ENCODE measurements around the gene CNTNAP2. TPM values are rescaled to one million over a fixed set of nuclear protein-coding genes. Genes with fewer than 3 reads are reported as not detected.

The CNTNAP2 gene
- total and polyA plus RNA-seq, 9 of the 15 experiments (the other 6 are each of a cell fraction or from before 2014, with no cell fraction given): 0.04 to 0.62 (median 0.09) TPM; not detected in 4

DNA sequence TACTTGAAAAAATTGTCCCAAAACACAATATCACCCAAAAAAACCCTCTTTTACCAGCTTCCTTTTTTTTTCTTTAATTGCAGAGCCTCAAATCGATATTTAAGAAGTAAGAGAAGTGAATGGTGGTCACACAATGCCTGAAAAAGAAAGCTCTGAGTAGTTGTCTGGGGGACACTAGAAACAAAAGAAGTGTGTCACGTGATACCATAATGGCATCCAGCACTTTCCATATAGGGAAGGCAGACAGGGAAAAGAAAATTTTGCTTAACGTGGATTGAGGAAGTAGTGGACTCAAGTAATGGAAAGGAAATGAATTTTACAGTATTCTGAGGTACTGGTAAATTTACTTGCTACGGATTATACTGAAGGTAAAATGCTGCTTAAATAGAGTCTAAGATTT is 1708.1 kb downstream of the CNTNAP2 start:
- CTCF ChIA-PET (ENCODE audit: low intra/inter-chr PET ratio): no interaction called here
- no peak overlapping the region for H3K4me3 ChIP-seq
- H3K27ac ChIP-seq (ENCODE audit: extremely low read depth, low read depth, low read length): no peak overlapping the region
- BruUV-seq (replicated peaks): no TSS peak
- no peaks in the 10 kb centered on the region for H3K27me3 ChIP-seq (ENCODE audit: control insufficient read depth in 2 of 2, insufficient read depth in 2 of 2, low read length in 2 of 2)
- WGBS (ENCODE audit: insufficient coverage, low coverage, missing lambda C conversion rate): 0% methylated on average over 4 of the region's 4 CpGs
- POLR2A ChIA-PET: no interaction called here
- H3K4me2 ChIP-seq (ENCODE audit: insufficient read depth, low read length): no peak overlapping the region
- no peaks in the 10 kb centered on the region for H4K20me1 ChIP-seq (replicated peaks; ENCODE audit: control insufficient read depth, insufficient read depth, low read length)
- FAIRE-seq (no peak), ATAC-seq (no peak), DNase-seq (ENCODE audit: extremely low read depth in 1 of 4, low spot score in 3 of 4) (no peak)
- no peaks in the 10 kb centered on the region for H3K79me2 ChIP-seq (ENCODE audit: control insufficient read depth, insufficient read depth, low read length)
- no peaks in the 10 kb centered on the region for H3K4me1 ChIP-seq (replicated peaks in 1 of 2; ENCODE audit: control insufficient read depth in 2 of 2, insufficient read depth in 2 of 2, low read length in 2 of 2)
- H3K9me1 ChIP-seq (ENCODE audit: control insufficient read depth, insufficient read depth, low read length): no peaks in the 10 kb centered on the region
- in situ Hi-C loops (cut with MboI) (no loop called here), intact Hi-C loops (cut with micrococcal nuclease) (no loop called here)
- no peak overlapping the region for H2AFZ ChIP-seq (ENCODE audit: low read depth, low read length)
- peak; percentile 51 for TF ChIP-seq RAD51 (IDR thresholded peaks at IDR 0.05; ENCODE audit: borderline replicate concordance, low read depth)
- TF ChIP-seq, protein P1, sequence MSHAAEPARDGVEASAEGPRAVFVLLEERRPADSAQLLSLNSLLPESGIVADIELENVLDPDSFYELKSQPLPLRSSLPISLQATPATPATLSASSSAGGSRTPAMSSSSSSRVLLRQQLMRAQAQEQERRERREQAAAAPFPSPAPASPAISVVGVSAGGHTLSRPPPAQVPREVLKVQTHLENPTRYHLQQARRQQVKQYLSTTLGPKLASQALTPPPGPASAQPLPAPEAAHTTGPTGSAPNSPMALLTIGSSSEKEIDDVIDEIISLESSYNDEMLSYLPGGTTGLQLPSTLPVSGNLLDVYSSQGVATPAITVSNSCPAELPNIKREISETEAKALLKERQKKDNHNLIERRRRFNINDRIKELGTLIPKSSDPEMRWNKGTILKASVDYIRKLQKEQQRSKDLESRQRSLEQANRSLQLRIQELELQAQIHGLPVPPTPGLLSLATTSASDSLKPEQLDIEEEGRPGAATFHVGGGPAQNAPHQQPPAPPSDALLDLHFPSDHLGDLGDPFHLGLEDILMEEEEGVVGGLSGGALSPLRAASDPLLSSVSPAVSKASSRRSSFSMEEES (CRISPR knock-in tag; IDR thresholded peaks at IDR 0.05): peak; percentile 88
- TF ChIP-seq CCNT2 (IDR thresholded peaks at IDR 0.05; ENCODE audit: borderline replicate concordance, extremely low read depth, insufficient read length, low read depth, low read length): no peak
- no peaks in the 10 kb centered on the region for H3K36me3 ChIP-seq (ENCODE audit: control insufficient read depth, insufficient read depth, low read length)
- H3K9ac ChIP-seq (ENCODE audit: insufficient read depth in 1 of 2, low read depth in 2 of 2, low read length in 2 of 2): no peak overlapping the region
- no peaks in the 10 kb centered on the region for H3K9me3 ChIP-seq (replicated peaks; ENCODE audit: control insufficient read depth, insufficient read depth, low read depth, low read length)

DNA sequence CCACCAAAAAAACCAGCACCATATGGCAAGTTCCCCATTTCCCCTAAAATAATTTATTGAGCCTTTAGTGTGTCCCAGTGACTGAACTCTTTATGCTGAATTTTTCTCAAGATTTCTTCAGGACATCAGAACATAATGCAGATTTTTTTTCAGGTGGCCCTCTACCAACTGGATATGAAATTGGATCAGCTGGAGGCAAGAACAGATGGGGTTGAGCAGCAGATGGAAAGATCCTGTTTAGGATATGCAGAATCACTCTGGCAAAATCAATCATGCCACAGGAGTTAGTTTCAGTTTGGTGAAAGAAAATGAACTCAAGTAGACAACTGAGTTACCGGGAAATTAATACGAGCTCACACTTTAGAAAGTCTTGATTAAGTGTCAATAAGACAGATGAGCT is 1712.4 kb downstream of the CNTNAP2 start:
- no peak for ATAC-seq
- no peak overlapping the region for H3K4me2 ChIP-seq (ENCODE audit: insufficient read depth, low read length)
- no peak overlapping the region for H2AFZ ChIP-seq (ENCODE audit: low read depth, low read length)
- no peaks in the 10 kb centered on the region for H3K27me3 ChIP-seq (ENCODE audit: control insufficient read depth in 2 of 2, insufficient read depth in 2 of 2, low read length in 2 of 2)
- POLR2A ChIA-PET: no interaction called here
- H4K20me1 ChIP-seq (replicated peaks; ENCODE audit: control insufficient read depth, insufficient read depth, low read length): no peaks in the 10 kb centered on the region
- no peak overlapping the region for H3K4me3 ChIP-seq
- no peak overlapping the region for H3K27ac ChIP-seq (ENCODE audit: extremely low read depth, low read depth, low read length)
- H3K79me2 ChIP-seq (ENCODE audit: control insufficient read depth, insufficient read depth, low read length): no peaks in the 10 kb centered on the region
- BruUV-seq (replicated peaks): no TSS peak
- intact Hi-C loops (cut with micrococcal nuclease): no loop called here
- H3K4me1 ChIP-seq (replicated peaks in 1 of 2; ENCODE audit: control insufficient read depth in 2 of 2, insufficient read depth in 2 of 2, low read length in 2 of 2): no peaks in the 10 kb centered on the region
- 2% methylated on average over 2 of the region's 2 CpGs for WGBS (ENCODE audit: insufficient coverage, low coverage, missing lambda C conversion rate)
- in situ Hi-C loops (cut with MboI): no loop called here
- CTCF ChIA-PET (ENCODE audit: low intra/inter-chr PET ratio): no interaction called here
- H3K36me3 ChIP-seq (ENCODE audit: control insufficient read depth, insufficient read depth, low read length): no peaks in the 10 kb centered on the region
- no peak for DNase-seq (ENCODE audit: extremely low read depth in 1 of 4, low spot score in 3 of 4)
- H3K9me1 ChIP-seq (ENCODE audit: control insufficient read depth, insufficient read depth, low read length): no peaks in the 10 kb centered on the region
- TF ChIP-seq EP400 (IDR thresholded peaks at IDR 0.05): no peak
- no peak for FAIRE-seq
- H3K9me3 ChIP-seq (replicated peaks; ENCODE audit: control insufficient read depth, insufficient read depth, low read depth, low read length): 0 out of 2 replicates have a peak, but pooled peaks cover 2% of the 10 kb centered on the region
- H3K9ac ChIP-seq (ENCODE audit: insufficient read depth in 1 of 2, low read depth in 2 of 2, low read length in 2 of 2): no peak overlapping the region
